Raji (cell line): Measurements from ENCODE around the gene GNL1.

ENCODE experiments used
- POLR2A ChIP-seq: IDR thresholded peaks from 2 replicates; pipeline ENCODE4 v1.6.1; 2011; ENCODE audit warnings: low read depth, low read length, control low read depth; ENCODE audit not compliant: insufficient read depth

GNL1 gene

GRCh38 chr6:30554404-30554803 is 1.9 kb downstream of the GNL1 start:
- TF ChIP-seq POLR2A, result no peak

DNA sequence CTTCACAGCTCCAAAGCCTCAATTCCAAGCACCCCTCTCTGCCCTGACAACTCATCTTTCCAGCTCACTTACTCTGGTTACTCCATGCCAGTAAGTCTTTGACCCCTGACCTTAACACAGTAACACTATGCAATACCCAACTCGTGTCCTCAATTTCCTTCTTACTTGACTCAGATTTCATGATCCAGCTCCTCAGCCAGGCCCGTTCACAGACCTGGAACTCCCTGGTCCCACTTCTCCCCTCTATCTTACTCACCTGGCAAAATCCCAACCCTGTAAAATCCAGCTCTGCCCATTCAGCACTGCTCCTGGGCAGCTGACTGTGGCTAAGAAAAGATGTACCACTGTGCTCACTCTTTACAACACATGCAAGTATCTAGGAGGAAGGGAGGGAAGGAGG is 7.9 kb downstream of the GNL1 start:
- TF ChIP-seq POLR2A, result no peak

DNA sequence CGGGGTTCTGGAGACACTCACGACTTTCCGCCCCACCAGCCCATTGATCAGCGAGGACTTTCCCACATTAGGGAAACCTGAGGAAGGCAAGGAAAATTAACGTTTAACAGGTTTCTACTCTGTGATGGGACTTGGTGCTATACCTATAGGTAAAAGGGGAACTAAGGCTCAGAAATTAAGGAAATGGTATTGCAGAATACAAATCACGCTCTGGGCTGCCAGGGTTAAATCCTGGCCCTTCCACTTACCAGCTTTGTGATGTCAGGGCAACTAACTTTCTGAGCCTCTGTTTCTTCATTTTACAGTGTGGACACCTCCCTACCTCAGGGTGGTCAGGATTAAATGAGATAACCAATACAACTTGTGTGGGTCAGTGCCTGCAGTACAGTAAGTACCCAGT is 8.8 kb downstream of the GNL1 start:
- no peak for TF ChIP-seq POLR2A

- TF ChIP-seq POLR2A, result no peak
Observed at GRCh38 chr6:30544666-30545272, 11.5 kb downstream of the GNL1 start.

- TF ChIP-seq POLR2A, result no peak
Observed at GRCh38 chr6:30543821-30544220, 12.5 kb downstream of the GNL1 start.

DNA sequence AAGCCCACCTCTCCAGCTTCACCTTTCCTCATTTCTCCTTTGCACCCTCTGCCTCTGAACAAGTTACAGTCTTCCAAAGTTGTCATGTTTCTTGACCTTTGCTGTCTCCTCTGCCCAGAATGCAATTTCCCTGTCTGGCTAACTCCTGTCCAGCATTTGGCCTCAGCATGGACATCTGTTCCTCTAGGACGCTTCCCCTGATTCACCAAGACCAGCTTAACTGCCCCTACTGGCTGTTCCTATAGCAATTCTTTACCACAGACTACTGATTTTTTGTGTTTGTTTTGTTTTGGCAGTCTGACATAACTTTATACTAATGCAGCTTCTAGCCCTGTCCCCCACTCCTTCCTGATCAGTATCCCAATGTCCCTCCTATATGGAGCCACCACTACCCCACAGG is 13.4 kb downstream of the GNL1 start:
- TF ChIP-seq POLR2A, result no peak

GRCh38 chr6:30542404-30542725 is 13.9 kb downstream of the GNL1 start:
- 0 out of 2 replicates have a peak, but pooled peaks have one; percentile 13 for TF ChIP-seq POLR2A

DNA sequence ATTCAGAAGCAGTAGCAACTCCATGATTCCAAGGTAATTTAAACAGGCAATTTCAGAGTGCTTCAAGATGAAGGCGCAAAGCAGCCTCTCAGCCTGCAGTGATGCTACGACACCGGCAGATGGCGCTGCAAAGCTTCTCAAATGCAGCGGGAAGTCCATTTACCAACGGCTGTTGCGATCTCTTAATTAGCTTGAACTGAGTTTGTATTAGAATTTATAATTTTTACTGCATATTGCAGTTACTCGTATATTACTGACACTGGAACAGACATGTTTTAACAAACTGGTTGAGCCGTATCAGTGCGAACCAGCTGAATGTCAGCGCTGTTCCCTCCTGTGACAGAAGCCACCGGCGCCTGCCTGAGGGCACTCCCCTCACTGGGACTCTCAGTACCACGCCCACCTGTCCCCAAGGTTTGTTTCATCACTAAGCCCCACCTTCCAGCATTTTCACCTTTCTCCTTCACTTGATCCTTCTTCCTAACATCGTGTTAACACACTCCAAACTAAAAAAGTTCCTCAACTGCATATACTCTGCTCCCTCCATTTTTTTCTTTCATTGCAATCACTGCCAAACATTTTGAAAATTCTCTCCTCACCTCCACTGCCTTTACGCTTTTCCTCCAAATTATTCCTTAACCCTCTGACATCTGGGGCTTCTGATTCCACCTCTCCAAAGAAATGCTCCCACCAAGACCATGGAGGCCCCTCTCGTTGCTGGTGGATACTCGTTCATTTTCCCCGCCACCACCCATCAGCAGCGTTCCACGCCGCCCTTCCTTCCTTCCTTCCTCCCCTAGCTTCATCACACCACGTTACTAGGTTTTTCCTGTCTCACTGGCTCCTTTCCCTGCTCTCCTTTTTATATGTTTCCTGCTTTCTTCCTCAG is 14.5 kb downstream of the GNL1 start:
- 0 out of 2 replicates have a peak, but pooled peaks have one; percentile 21 for TF ChIP-seq POLR2A

GRCh38 chr6:30537931-30538330 is 18.4 kb downstream of the GNL1 start:
- TF ChIP-seq POLR2A, result no peak

DNA sequence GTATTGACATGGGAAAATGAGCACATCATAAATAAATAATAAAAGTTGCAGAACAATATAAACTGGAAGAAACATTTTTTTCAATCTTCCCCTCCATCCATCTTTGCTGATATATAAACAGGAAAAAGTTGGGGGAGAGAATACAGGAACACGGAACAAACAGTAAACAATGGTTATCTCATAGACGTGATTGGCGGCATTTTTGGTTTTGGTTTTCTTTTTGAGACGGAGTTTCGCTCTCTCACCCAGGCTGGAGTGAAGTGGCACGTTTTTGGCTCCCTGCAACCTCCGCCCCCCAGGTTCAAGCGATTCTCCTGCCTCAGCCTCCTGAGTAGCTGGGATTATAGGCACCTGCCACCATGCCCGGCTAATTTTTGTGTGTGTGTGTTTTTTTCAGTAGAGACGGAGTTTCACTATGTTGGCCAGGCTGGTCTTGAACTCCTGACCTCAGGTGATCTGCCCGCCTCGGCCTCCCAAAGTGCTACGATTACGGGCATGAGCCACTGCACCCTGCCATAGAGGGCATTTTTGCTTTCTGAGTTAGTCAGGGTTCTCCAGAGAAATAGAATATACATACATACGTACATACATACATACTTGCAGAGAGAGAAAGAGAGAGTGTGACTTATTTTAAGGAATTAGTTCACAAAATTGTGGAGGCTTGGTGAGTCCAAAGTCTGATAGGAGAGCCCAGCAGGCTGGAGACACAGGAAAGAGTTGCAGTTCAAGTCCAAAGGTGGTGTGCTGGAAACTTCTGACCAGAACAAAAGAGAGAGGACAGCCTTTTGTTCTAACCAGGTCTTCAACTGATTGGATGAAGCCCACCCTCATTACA is 22.6 kb downstream of the GNL1 start:
- no peak for TF ChIP-seq POLR2A

GRCh38 chr6:30530014-30530413 is 26.3 kb downstream of the GNL1 start:
- TF ChIP-seq POLR2A, result no peak

GRCh38 chr6:30520522-30520921 is 35.8 kb downstream of the GNL1 start:
- no peak for TF ChIP-seq POLR2A

GRCh38 chr6:30515944-30516753 is 40.1 kb downstream of the GNL1 start:
- peak; percentile 49 for TF ChIP-seq POLR2A

- no peak for TF ChIP-seq POLR2A
Observed at GRCh38 chr6:30515106-30515505, 41.2 kb downstream of the GNL1 start.

GRCh38 chr6:30513451-30513850 is 42.8 kb downstream of the GNL1 start:
- TF ChIP-seq POLR2A, result no peak

DNA sequence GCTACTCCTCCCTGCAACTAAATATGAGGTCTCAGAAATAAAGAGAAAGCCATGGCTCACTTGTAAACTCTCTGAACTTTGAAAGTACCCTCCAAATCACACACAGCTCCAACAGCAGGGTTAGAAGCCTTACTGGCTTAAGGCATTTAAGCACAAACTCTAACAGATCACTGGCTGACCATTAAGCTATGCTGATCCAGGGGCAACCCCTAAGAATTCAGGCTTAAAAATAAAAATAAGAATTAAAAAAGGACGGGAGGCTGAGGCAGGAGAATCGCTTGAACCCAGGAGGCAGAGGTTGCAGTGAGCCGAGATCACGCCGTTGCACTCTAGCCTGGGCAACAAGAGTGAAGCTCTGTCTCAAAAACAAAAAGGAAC is 45.1 kb downstream of the GNL1 start:
- no peak for TF ChIP-seq POLR2A
